SK-N-SH (cell line): ENCODE results near the gene ARSH. TPM values are rescaled to one million over a fixed set of nuclear protein-coding genes. Genes with fewer than 3 reads are reported as not detected.

Experiments used
- CTCF ChIA-PET: fragments of 300-600, 350-600 bp; formaldehyde crosslinking; extraction: SDS; loops from one replicate; lab custom pipeline; 2021; lab: Yijun Ruan, JAX
- POLR2A ChIA-PET: fragments of 350-600 bp; sonication (Branson Sonifier 250); formaldehyde crosslinking; extraction: SDS; loops from one replicate; lab custom pipeline; 2020; ENCODE audit warnings: antibody characterized with exemption, inconsistent platforms; lab: Yijun Ruan, JAX
- DNase-seq: peaks from one replicate; pipeline ENCODE4 v3.0.0; 2012
- H2AFZ ChIP-seq: fragments of 200-600 bp; sonication (generic); 2 replicates; pipeline ENCODE4 v1.8.1; 2016; ENCODE audit warnings: antibody characterized with exemption, mild to moderate bottlenecking, low read depth
- H3F3A ChIP-seq: fragments of 200-600 bp; sonication (generic); replicated peaks from 2 replicates; pipeline ENCODE3; 2016; ENCODE audit warnings: antibody characterized with exemption, mild to moderate bottlenecking; ENCODE audit not compliant: insufficient read depth
- H3K27ac ChIP-seq, 2 experiments: fragments of 200-500 bp in 1 of 2; fragments of 200-600 bp in 1 of 2; sonication (Bioruptor generic) in 1 of 2; sonication (generic), shearing (Covaris generic) in 1 of 2; 2 replicates each; pipeline versions ENCODE4 v1.5.1 to v1.6.1; 2014 to 2016; ENCODE audit warnings: low read depth in 2 of 2, inconsistent platforms in 1 of 2, low read length in 1 of 2, mild to moderate bottlenecking in 1 of 2, mixed read lengths in 1 of 2
- H3K27me3 ChIP-seq: fragments of 200-600 bp; sonication (generic), shearing (Covaris generic); 2 replicates; pipeline ENCODE4 v1.6.1; 2016; ENCODE audit warnings: mixed run types; ENCODE audit not compliant: insufficient read depth
- H3K36me3 ChIP-seq, 2 experiments: fragments of 200-500 bp in 1 of 2; fragments of 200-600 bp in 1 of 2; sonication (Bioruptor generic) in 1 of 2; sonication (generic) in 1 of 2; replicated peaks in 1 of 2; 2 replicates each; pipeline versions ENCODE3 to v1.5.1; 2014 to 2016; ENCODE audit warnings: low read length in 1 of 2, mild to moderate bottlenecking in 1 of 2; ENCODE audit not compliant: insufficient read depth in 2 of 2, control insufficient read depth in 1 of 2
- H3K4me1 ChIP-seq, 2 experiments: fragments of 200-500 bp in 1 of 2; fragments of 200-600 bp in 1 of 2; sonication (Bioruptor generic) in 1 of 2; sonication (generic), shearing (Covaris generic) in 1 of 2; 2 replicates each; pipeline versions ENCODE4 v1.5.1 to v1.6.1; 2014 to 2016; ENCODE audit warnings: low read depth in 1 of 2, low read length in 1 of 2, mixed run types in 1 of 2; ENCODE audit not compliant: insufficient read depth in 2 of 2, control insufficient read depth in 1 of 2
- H3K4me2 ChIP-seq: fragments of 200-600 bp; sonication (generic), shearing (Covaris generic); 2 replicates; pipeline ENCODE4 v1.6.1; 2017; ENCODE audit warnings: mixed run types
- H3K4me3 ChIP-seq, 2 experiments: fragments of 200-500 bp in 1 of 2; fragments of 200-600 bp in 1 of 2; sonication (Bioruptor generic) in 1 of 2; sonication (generic), shearing (Covaris generic) in 1 of 2; 2 replicates each; pipeline versions ENCODE4 v1.5.1 to v1.8.1; 2014 to 2016; ENCODE audit warnings: low read depth in 2 of 2, inconsistent platforms in 1 of 2, low read length in 1 of 2, mild to moderate bottlenecking in 1 of 2, mixed read lengths in 1 of 2, moderate library complexity in 1 of 2
- H3K79me2 ChIP-seq: fragments of 200-600 bp; sonication (generic); 2 replicates; pipeline ENCODE4 v1.8.1; 2017; ENCODE audit warnings: mild to moderate bottlenecking; ENCODE audit not compliant: insufficient read depth
- H3K9ac ChIP-seq: fragments of 200-600 bp; sonication (generic); 2 replicates; pipeline ENCODE4 v1.6.1; 2017; ENCODE audit warnings: mixed run types
- H3K9me2 ChIP-seq: fragments of 200-600 bp; sonication (generic); 2 replicates; pipeline ENCODE4 v1.6.1; 2017; ENCODE audit warnings: mixed run types
- H3K9me3 ChIP-seq: fragments of 200-600 bp; sonication (generic); 2 replicates; pipeline ENCODE4 v1.6.1; 2017; ENCODE audit warnings: mixed run types, mild to moderate bottlenecking, moderate library complexity
- H4K20me1 ChIP-seq: fragments of 200-600 bp; sonication (generic); 2 replicates; pipeline ENCODE4 v1.6.1; 2017; ENCODE audit warnings: mild to moderate bottlenecking, mixed run types; ENCODE audit not compliant: insufficient read depth
- ELF1 ChIP-seq: IDR thresholded peaks from 2 replicates; pipeline ENCODE4 v1.4.0; 2012
- EZH2phosphoT487 ChIP-seq: fragments of 200-600 bp; sonication (generic); IDR thresholded peaks from 2 replicates; pipeline ENCODE4 v1.6.1; 2017; ENCODE audit warnings: low read depth, mixed run types, mild to moderate bottlenecking, antibody characterized with exemption, moderate library complexity, borderline replicate concordance
- FOXJ3 ChIP-seq: sonication (generic); formaldehyde crosslinking; IDR thresholded peaks from 2 replicates; pipeline ENCODE4 v1.5.1; 2020; ENCODE audit warnings: mild to moderate bottlenecking, missing genetic modification reagents
- GATA2 ChIP-seq: sonication (generic); formaldehyde crosslinking; IDR thresholded peaks from 2 replicates; pipeline ENCODE4 v1.5.0; 2020; ENCODE audit warnings: mild to moderate bottlenecking, missing genetic modification reagents
- MEF2A ChIP-seq: IDR thresholded peaks from 2 replicates; pipeline ENCODE4 v1.4.0; 2012; ENCODE audit warnings: low read depth, borderline replicate concordance
- MXI1 ChIP-seq: IDR thresholded peaks from 2 replicates; pipeline ENCODE4 v1.6.1; 2012; ENCODE audit warnings: mild to moderate bottlenecking, low read depth, low read length, improper control_type of control experiment
- NRF1 ChIP-seq: IDR thresholded peaks from 2 replicates; pipeline ENCODE4 v1.6.1; 2012; ENCODE audit warnings: low read depth, mild to moderate bottlenecking, low read length
- RAD21 ChIP-seq: IDR thresholded peaks from 2 replicates; pipeline ENCODE4 v1.6.1; 2012; ENCODE audit warnings: mild to moderate bottlenecking, low read length
- REST ChIP-seq: IDR thresholded peaks from 2 replicates; pipeline ENCODE4 v1.6.1; 2012; ENCODE audit warnings: mild to moderate bottlenecking, low read depth, low read length, moderate library complexity
- RFX5 ChIP-seq: IDR thresholded peaks from 2 replicates; pipeline ENCODE4 v1.6.1; 2012; ENCODE audit warnings: mild to moderate bottlenecking, improper control_type of control experiment, low read length
- TAF1 ChIP-seq: IDR thresholded peaks from 2 replicates; pipeline ENCODE4 v1.6.1; 2012; ENCODE audit warnings: low read depth, mild to moderate bottlenecking, low read length, moderate library complexity, borderline replicate concordance
- TCF12 ChIP-seq: IDR thresholded peaks from 2 replicates; pipeline ENCODE4 v1.4.0; 2012
- TEAD4 ChIP-seq: IDR thresholded peaks from 2 replicates; pipeline ENCODE4 v1.4.0; 2012; ENCODE audit warnings: mild to moderate bottlenecking, borderline replicate concordance; ENCODE audit not compliant: insufficient read depth
- WGBS: methylation state at CpG from one replicate; pipeline ENCODE4 v1.1.6; 2017; ENCODE audit warnings: low lambda C conversion rate; 5-methylcytosine and 5-hydroxymethylcytosine counted together
- polyA plus RNA-seq, 3 experiments: library from polyadenylated mRNA; depleted of rRNA; stranded (reverse); fragments of >200 nt; gene quantifications; 2 replicates each; pipeline ENCODE4 v1.2.3, GENCODE V29; 2012
- TF ChIP-seq, protein P1 (sequence below): IDR thresholded peaks from 2 replicates; pipeline ENCODE4 v1.4.0; 2012; ENCODE audit warnings: low read depth, borderline replicate concordance
- TF ChIP-seq, protein P2 (sequence below): IDR thresholded peaks from 2 replicates; pipeline ENCODE4 v1.4.0; 2012; ENCODE audit warnings: low read depth, borderline replicate concordance
- TF ChIP-seq, protein P3 (sequence below): fragments of 150-350 bp; IDR thresholded peaks from 2 replicates; pipeline ENCODE4 v1.6.1; 2017; ENCODE audit warnings: antibody characterized with exemption, low read length, low read depth, borderline replicate concordance

Gene ARSH
- polyA plus RNA-seq, 1 of the 3 experiments (the other 2 are of a cell fraction): not detected

GRCh38 chrX:3044196-3044595, 37.9 kb downstream of the ARSH start (continued):
- no peak for TF ChIP-seq GATA2 (CRISPR knock-in tag)

DNA sequence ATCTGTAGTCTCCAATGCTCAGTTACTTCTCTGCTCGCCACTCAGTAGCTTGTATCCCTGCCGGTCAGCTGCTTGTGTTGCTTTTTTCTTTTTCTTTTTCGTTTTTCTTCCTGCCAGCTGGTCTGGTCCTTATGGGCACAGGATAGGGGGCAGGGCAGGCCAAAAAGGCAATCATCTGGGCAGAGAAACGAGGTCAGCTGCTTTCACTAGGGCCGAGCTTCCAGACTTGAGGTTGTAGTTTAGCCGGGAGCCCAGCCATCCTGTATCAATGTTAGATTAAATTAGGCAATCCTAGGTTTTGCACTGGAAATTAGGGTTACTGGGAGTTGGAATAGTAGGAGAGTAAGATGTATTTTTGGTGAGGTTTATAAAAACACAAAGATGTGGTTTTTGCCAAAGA, 38.3 kb downstream of the ARSH start:
- no peak for DNase-seq
- Histone ChIP-seq H3K4me1 (no peaks in the 10 kb centered on the region), H2AFZ (no peak overlapping the region), H3F3A (no peaks in the 10 kb centered on the region), H3K9me3 (no peaks in the 10 kb centered on the region), H3K36me3 (no peaks in the 10 kb centered on the region), H3K9me2 (no peaks in the 10 kb centered on the region), H3K4me2 (no peak overlapping the region)
- ChIA-PET POLR2A (no interaction called here), CTCF (interaction anchor here (1.2 kb wide), 1 partner anchor 156 kb away, joined by 3 read pairs; no protein-coding TSS in a partner anchor)
- 17% methylated on average over 6 of the region's 6 CpGs for WGBS
- TF ChIP-seq MXI1 (no peak), GATA2 (CRISPR knock-in tag) (no peak), TAF1 (no peak), NRF1 (no peak), TEAD4 (no peak), ELF1 (no peak), EZH2phosphoT487 (no peak), REST (no peak), TCF12 (no peak), RFX5 (no peak), FOXJ3 (CRISPR knock-in tag) (no peak), RAD21 (no peak), MEF2A (no peak)
- TF ChIP-seq, protein P1, sequence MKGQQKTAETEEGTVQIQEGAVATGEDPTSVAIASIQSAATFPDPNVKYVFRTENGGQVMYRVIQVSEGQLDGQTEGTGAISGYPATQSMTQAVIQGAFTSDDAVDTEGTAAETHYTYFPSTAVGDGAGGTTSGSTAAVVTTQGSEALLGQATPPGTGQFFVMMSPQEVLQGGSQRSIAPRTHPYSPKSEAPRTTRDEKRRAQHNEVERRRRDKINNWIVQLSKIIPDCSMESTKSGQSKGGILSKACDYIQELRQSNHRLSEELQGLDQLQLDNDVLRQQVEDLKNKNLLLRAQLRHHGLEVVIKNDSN: no peak
- TF ChIP-seq, protein P2, sequence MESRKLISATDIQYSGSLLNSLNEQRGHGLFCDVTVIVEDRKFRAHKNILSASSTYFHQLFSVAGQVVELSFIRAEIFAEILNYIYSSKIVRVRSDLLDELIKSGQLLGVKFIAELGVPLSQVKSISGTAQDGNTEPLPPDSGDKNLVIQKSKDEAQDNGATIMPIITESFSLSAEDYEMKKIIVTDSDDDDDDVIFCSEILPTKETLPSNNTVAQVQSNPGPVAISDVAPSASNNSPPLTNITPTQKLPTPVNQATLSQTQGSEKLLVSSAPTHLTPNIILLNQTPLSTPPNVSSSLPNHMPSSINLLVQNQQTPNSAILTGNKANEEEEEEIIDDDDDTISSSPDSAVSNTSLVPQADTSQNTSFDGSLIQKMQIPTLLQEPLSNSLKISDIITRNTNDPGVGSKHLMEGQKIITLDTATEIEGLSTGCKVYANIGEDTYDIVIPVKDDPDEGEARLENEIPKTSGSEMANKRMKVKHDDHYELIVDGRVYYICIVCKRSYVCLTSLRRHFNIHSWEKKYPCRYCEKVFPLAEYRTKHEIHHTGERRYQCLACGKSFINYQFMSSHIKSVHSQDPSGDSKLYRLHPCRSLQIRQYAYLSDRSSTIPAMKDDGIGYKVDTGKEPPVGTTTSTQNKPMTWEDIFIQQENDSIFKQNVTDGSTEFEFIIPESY: no peak
- TF ChIP-seq, protein P3, sequence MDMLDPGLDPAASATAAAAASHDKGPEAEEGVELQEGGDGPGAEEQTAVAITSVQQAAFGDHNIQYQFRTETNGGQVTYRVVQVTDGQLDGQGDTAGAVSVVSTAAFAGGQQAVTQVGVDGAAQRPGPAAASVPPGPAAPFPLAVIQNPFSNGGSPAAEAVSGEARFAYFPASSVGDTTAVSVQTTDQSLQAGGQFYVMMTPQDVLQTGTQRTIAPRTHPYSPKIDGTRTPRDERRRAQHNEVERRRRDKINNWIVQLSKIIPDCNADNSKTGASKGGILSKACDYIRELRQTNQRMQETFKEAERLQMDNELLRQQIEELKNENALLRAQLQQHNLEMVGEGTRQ: no peak
- TF ChIP-seq, all 33 proteins: peak for 0
- Histone ChIP-seq H3K27me3 (no peaks in the 10 kb centered on the region), H3K27ac (no peak overlapping the region), H4K20me1 (no peaks in the 10 kb centered on the region), H3K79me2 (no peaks in the 10 kb centered on the region), H3K9ac (no peak overlapping the region), H3K4me3 (no peak overlapping the region)
